ENCODE results near the gene PLXNA4. TPM values are rescaled to one million over a fixed set of nuclear protein-coding genes. Genes with fewer than 3 reads are reported as not detected.

PLXNA4 gene
- total RNA-seq, 2 experiments from 2014 or later = 0.18 to 0.70 TPM

DNA sequence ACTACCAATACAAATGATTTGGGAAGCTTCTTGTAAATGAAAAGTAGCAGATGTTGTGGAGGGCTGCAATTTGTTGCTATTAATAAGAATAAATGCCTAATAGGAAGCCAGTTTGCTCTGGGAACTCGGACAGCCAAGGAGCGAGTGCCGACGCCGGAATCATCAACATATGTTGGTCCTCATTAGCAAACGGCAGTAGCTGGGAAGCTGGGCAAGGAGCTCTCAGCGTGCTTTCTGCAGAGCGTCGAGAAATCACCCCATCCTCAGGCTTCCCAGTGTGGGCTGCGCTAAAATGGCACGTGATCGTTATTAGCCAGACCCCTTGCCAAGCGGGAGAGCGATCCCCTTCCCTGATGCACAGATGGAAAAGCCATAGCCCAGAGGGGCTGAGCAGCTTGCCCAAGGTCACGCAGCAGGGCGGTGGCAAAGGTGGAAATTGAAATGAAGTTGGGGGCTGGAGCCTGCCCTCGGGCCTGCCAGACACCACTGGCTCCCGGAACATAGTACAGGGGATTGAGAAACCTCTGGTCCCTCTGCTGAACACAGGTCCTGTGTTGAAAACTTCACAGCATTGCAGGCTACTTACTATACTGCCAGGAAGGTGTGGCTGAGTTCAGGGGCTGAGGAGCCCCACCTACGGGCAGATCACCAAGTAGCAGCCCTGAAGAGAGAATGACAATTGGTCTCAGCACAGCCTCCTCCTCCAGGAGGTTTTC, 326.9 kb downstream of the PLXNA4 start:
- H3K9me3 Mint-ChIP-seq = no peaks in the 10 kb centered on the region
- ChIA-PET POLR2A (no interaction called here), CTCF (interaction anchor here (1.1 to 1.7 kb wide), 3 partner anchors 145 to 391 kb away, joined by 3 to 4 read pairs (median 3); no protein-coding TSS in a partner anchor)
- H3K4me3 Mint-ChIP-seq = no peak overlapping the region
- H3K27ac Mint-ChIP-seq = no peak overlapping the region
- TF ChIP-seq, protein P1, sequence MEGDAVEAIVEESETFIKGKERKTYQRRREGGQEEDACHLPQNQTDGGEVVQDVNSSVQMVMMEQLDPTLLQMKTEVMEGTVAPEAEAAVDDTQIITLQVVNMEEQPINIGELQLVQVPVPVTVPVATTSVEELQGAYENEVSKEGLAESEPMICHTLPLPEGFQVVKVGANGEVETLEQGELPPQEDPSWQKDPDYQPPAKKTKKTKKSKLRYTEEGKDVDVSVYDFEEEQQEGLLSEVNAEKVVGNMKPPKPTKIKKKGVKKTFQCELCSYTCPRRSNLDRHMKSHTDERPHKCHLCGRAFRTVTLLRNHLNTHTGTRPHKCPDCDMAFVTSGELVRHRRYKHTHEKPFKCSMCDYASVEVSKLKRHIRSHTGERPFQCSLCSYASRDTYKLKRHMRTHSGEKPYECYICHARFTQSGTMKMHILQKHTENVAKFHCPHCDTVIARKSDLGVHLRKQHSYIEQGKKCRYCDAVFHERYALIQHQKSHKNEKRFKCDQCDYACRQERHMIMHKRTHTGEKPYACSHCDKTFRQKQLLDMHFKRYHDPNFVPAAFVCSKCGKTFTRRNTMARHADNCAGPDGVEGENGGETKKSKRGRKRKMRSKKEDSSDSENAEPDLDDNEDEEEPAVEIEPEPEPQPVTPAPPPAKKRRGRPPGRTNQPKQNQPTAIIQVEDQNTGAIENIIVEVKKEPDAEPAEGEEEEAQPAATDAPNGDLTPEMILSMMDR (IDR thresholded peaks at IDR 0.05) = no peak
- DNase-seq = peak; percentile 2
- intact Hi-C loops (cut with micrococcal nuclease) = no loop called here
- no peaks in the 10 kb centered on the region for H3K36me3 Mint-ChIP-seq (ENCODE audit: low read depth)
- no peak for ATAC-seq
- peaks cover 8% of the 10 kb centered on the region for H3K27me3 Mint-ChIP-seq
- no peaks in the 10 kb centered on the region for H3K4me1 Mint-ChIP-seq (ENCODE audit: low read depth)

DNA sequence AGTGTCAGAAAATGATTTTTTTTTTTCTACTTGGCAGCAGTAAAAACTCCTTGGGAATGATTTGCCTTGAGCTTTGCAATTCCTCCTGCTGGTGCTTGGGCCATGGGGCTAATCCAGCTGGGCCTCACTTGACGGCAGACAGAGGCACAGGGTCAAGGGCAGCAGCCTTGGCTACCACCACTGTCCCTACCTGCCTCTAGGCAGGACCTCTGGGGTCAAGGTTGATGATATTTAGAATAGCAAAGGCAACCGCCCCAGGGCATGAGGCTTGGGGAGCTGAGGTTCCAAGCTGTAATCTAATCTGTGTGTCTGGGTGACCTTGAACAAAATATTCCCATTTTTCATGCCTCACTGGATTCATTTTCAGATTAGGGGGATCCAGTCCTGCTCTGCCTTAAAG, 327.4 kb downstream of the PLXNA4 start:
- ChIA-PET POLR2A (no interaction called here), CTCF (interaction anchor here (1.1 to 1.7 kb wide), 3 partner anchors 145 to 390 kb away, joined by 3 to 4 read pairs (median 3); no protein-coding TSS in a partner anchor)
- no peaks in the 10 kb centered on the region for H3K9me3 Mint-ChIP-seq
- H3K27ac Mint-ChIP-seq = no peak overlapping the region
- no peaks in the 10 kb centered on the region for H3K4me1 Mint-ChIP-seq (ENCODE audit: low read depth)
- no peak overlapping the region for H3K4me3 Mint-ChIP-seq
- H3K36me3 Mint-ChIP-seq (ENCODE audit: low read depth) = no peaks in the 10 kb centered on the region
- ATAC-seq (no peak), DNase-seq (no peak)
- intact Hi-C loops (cut with micrococcal nuclease) = no loop called here
- TF ChIP-seq, protein P1 (IDR thresholded peaks at IDR 0.05) = no peak
- peaks cover 8% of the 10 kb centered on the region for H3K27me3 Mint-ChIP-seq

DNA sequence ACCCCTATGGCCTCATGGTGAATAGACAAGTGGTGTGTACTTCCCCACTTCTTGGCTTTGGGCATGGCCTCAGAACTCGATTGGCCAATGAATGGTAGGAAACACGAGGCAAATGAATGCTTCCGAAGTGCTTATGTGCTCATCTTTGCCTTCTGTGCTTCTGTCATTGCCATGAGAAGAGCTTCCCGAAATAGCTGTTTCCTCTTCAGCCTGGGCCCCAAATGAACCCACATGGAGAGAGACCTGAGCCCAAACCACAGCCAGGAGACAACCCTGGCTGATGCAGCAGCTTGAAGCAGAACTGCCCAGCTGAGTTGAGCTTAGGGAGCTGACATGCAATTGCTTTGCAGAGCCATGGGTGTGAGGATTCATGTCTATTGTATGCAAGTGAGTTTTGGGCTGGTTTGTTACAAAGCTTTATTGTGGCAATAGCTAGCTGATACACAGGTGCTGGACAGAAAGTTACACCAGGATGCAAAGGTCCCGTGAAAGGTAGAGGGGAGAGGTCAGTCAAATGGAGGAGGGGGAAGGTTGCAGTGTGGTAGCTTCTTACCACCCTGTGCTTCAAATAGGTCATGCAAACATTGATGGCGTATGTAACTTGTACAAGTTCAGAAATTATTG, 328.2 kb downstream of the PLXNA4 start:
- ChIA-PET CTCF (interaction anchor here (1.1 to 1.7 kb wide), 3 partner anchors 146 to 389 kb away, joined by 3 to 4 read pairs (median 3); no protein-coding TSS in a partner anchor), POLR2A (no interaction called here)
- Mint-ChIP-seq H3K4me3 (no peak overlapping the region), H3K4me1 (ENCODE audit: low read depth) (no peaks in the 10 kb centered on the region), H3K36me3 (ENCODE audit: low read depth) (no peaks in the 10 kb centered on the region), H3K27me3 (peaks cover 7% of the 10 kb centered on the region), H3K27ac (no peak overlapping the region), H3K9me3 (no peaks in the 10 kb centered on the region)
- DNase-seq (no peak), ATAC-seq (no peak)
- intact Hi-C loops (cut with micrococcal nuclease) = no loop called here
- TF ChIP-seq, protein P1 (IDR thresholded peaks at IDR 0.05) = no peak

DNA sequence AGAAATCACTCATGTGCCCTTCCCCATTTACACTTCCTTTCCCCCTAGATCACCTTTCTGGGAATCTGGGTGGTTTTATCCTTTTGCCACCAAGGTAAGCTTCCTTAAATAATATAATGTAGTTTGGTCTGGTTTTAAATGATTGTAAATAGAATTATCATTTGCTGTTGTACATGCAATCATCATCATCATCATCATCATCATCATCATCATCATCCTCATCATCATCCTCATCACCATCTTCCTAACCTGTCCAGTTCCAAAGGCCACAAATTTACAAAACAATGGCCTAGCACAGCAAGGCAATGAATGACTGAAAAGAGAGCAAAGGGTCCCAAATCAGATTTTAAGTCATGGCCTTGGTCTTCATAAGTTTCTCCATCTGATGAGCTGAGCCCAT, 329.7 kb downstream of the PLXNA4 start:
- H3K4me3 Mint-ChIP-seq = no peak overlapping the region
- intact Hi-C loops (cut with micrococcal nuclease) = no loop called here
- H3K36me3 Mint-ChIP-seq (ENCODE audit: low read depth) = no peaks in the 10 kb centered on the region
- peaks cover 7% of the 10 kb centered on the region for H3K27me3 Mint-ChIP-seq
- H3K9me3 Mint-ChIP-seq = no peaks in the 10 kb centered on the region
- H3K4me1 Mint-ChIP-seq (ENCODE audit: low read depth) = no peaks in the 10 kb centered on the region
- no peak for DNase-seq
- POLR2A ChIA-PET = no interaction called here
- no peak for ATAC-seq
- TF ChIP-seq, protein P1 (IDR thresholded peaks at IDR 0.05) = no peak
- H3K27ac Mint-ChIP-seq = no peak overlapping the region
- CTCF ChIA-PET = no interaction called here

DNA sequence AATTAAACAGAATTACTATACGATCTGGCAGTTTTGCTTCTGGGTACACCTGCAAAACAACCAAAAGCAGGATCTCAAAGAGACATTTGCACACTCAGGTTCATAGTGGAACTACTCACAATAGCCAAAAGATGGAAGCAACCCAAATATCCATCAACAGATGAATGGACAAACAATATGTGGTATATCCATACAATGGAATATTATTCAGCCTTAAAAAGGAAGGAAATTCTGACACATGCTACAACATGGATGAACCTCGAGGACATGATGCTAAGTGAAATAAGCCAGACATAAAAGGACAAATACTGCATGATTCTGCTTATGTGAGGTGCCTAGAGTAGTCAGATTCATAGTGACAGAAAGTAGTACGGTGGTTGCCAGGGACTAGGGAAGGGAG, 330.7 kb downstream of the PLXNA4 start:
- ChIA-PET POLR2A (no interaction called here), CTCF (no interaction called here)
- DNase-seq (no peak), ATAC-seq (no peak)
- peaks cover 7% of the 10 kb centered on the region for H3K27me3 Mint-ChIP-seq
- H3K27ac Mint-ChIP-seq = no peak overlapping the region
- TF ChIP-seq, protein P1 (IDR thresholded peaks at IDR 0.05) = no peak
- no peaks in the 10 kb centered on the region for H3K9me3 Mint-ChIP-seq
- no peaks in the 10 kb centered on the region for H3K36me3 Mint-ChIP-seq (ENCODE audit: low read depth)
- no peaks in the 10 kb centered on the region for H3K4me1 Mint-ChIP-seq (ENCODE audit: low read depth)
- no peak overlapping the region for H3K4me3 Mint-ChIP-seq
- intact Hi-C loops (cut with micrococcal nuclease) = no loop called here

All from activated CD8-positive, alpha-beta T cell treated with anti-CD3 and anti-CD28 coated beads for 36 hours (primary cell).